Naive thymus-derived CD8-positive, alpha-beta T cell (primary cell): ENCODE results near the gene SGF29. TPM values are rescaled to one million over a fixed set of nuclear protein-coding genes. Genes with fewer than 3 reads are reported as not detected.

ENCODE experiments used
- ATAC-seq, 2 donors: fragments of 150-1000 bp; cut with Tn5 transposase in 1 of 2; sonication (Bioruptor Pico), chemical (Tn5 transposase) in 1 of 2; 1 replicate in 1 of 2; 2 replicates in 1 of 2; pipeline ENCODE4 v1.10.0; 2021; ENCODE audit warnings: mild to moderate bottlenecking in 2 of 2, moderate library complexity in 2 of 2
- POLR2A ChIA-PET: fragments of 350-600 bp; sonication (Branson Sonifier 250); formaldehyde crosslinking; loops from one replicate; lab custom pipeline; 2021; ENCODE audit warnings: antibody characterized with exemption; lab: Charles Lee
- DNase-seq, 10 donors: peaks; one replicate each; pipeline versions ENCODE4 v3.0.0 to v3.0.0-alpha.2; 2020 to 2022
- H3K27ac Mint-ChIP-seq, 10 donors: one replicate each; pipeline ENCODE4 v1.8.0; 2020 to 2022; ENCODE audit warnings: mild to moderate bottlenecking in 10 of 10, mixed read lengths in 10 of 10, moderate library complexity in 4 of 10, inconsistent platforms in 1 of 10
- H3K27me3 Mint-ChIP-seq, 5 donors: one replicate each; pipeline ENCODE4 v1.8.0; 2021 to 2022; ENCODE audit warnings: mixed read lengths in 5 of 5
- H3K36me3 Mint-ChIP-seq, 3 donors: one replicate each; pipeline ENCODE4 v1.8.0; 2020 to 2022; ENCODE audit warnings: mixed read lengths in 3 of 3, mild to moderate bottlenecking in 2 of 3, inconsistent platforms in 1 of 3
- H3K4me1 Mint-ChIP-seq, 4 donors: one replicate each; pipeline ENCODE4 v1.8.0; 2021 to 2022; ENCODE audit warnings: mixed read lengths in 4 of 4
- H3K4me3 Mint-ChIP-seq, 10 donors: one replicate each; pipeline ENCODE4 v1.8.0; 2020 to 2022; ENCODE audit warnings: mild to moderate bottlenecking in 10 of 10, mixed read lengths in 10 of 10, moderate library complexity in 6 of 10, inconsistent platforms in 1 of 10
- H3K9me3 Mint-ChIP-seq, 9 donors: one replicate each; pipeline ENCODE4 v1.8.0; 2020 to 2022; ENCODE audit warnings: mixed read lengths in 9 of 9, mild to moderate bottlenecking in 3 of 9, inconsistent platforms in 1 of 9, moderate library complexity in 1 of 9
- polyA plus RNA-seq, 3 donors: library from polyadenylated mRNA; unstranded; fragments of 300-500 nt; fragmentation: Illumina TruSeq; gene quantifications; one replicate each; pipeline ENCODE4 v1.2.3, GENCODE V29; 2021
- total RNA-seq, 8 experiments: library from RNA in 2 of 8; stranded (reverse) in 2 of 8; gene quantifications; one replicate each; pipeline ENCODE4 v1.2.3 and lab custom pipeline; 2021 to 2026

Gene SGF29
- 10 to 100 TPM; 68.3 to 73.0 TPM for total RNA-seq
- polyA plus RNA-seq, result 10 to 100 TPM; 48.3 to 71.7 (median 50.4) TPM
- 31.8 to 49.7 (median 35.9) reads per million in 6 experiments for total RNA-seq (lab: John Stamatoyannopoulos, UW)

DNA sequence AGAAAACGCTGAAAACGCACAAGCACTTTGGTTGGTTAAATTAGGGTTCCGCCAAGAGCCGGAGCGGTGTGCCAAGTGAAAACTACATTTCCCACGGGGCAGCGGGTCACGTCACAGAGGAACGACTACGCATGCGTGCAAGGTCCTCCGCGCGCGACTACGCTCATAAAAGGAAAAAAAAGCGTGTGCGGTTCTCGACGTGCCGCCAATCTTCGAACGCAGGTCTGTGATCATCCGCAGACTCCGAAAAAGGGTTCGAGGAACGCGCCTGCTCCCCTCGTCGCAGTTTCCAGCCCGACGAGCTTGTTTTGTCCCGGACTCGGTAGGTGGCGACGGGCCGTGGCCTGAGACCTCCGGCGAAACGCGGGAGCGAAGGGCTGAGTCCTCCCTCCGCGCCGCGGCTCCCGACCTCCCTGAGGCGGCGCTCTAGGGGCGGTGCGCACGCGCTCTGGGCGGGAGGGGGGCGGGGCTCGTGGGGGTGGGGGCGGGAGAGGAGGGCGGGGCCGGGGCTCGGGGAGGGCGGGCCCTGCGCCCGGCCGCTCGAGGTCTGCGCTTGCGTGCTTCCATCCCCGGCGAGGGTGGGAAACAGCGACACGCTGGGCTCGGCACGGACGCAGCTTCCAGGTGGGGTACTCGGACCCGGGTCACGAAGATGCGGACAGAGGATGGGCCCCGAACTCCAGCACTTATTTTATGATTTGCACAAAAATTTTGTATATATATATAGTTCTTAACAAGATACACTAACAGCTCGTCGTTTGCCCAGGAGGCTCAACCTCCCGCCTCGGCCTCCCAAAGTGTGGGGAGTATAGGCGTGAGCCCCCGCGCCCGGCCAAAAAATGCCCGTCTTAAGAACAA is at the start of gene SGF29:
SGF29 (plus strand) TSS at position 145 of the 858 bp plus-strand sequence. CDS start 27,150 bp downstream, outside the sequence.
- ATAC-seq (peak; percentile 86 to 87), DNase-seq (peak; percentile 87 to 98 (median 92))
- Mint-ChIP-seq H3K36me3 (peaks cover 5 to 25% (median 13%) of the 10 kb centered on the region in 3 donors), H3K27me3 (no peaks in the 10 kb centered on the region), H3K27ac (peak within 1 kb of the TSS; percentile 90 to 99 (median 98)), H3K4me3 (peak within 1 kb of the TSS; percentile 91 to 96 (median 92)), H3K4me1 (peaks cover 18 to 47% (median 43%) of the 10 kb centered on the region in 4 donors), H3K9me3 (no peaks in the 10 kb centered on the region)
- POLR2A ChIA-PET, result interaction anchor here (0.6 to 1.6 kb wide), 12 partner anchors 19 to 316 kb away, joined by 3 to 20 read pairs (median 4); partner anchors contain the start of genes APOBR, ATXN2L, CLN3 and SULT1A1

DNA sequence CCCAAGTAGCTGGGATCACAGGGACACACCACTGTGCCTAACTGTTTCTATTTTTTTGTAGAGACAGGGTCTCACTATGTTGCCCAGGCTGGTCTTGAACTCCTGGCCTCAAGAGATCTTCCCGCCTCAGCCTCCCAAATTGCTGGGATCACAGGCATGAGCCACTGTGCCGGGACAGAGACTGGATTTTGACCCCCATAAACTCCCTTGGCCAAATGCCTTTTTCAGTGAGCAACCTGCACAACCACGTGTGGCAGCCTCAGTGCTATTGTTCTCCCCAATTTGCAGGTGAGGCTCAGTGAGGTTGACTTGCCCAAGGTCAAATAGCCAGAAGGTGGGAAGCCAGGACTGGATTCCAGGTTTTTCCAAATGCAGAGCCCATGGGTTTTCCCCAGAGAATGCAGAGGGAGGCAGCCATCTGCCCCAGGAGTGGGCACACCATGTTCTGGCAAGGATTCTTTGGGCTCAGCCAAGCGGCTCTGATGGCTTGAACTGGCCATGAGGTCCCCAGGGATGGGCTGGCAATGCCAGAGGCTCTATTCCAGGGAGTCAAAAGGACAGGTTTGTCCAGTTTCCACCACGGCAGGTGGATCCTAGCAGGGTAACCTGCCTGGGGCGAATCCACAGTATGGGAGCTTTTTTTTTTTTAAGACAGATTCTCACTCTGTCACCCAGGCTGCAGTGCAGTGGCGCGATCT is 48.9 kb upstream of the SGF29 start:
- Mint-ChIP-seq H3K36me3 (no peaks in the 10 kb centered on the region), H3K27ac (peak overlapping the region in 1 of 10 donors; percentile 8), H3K4me1 (peaks cover 5 to 27% (median 21%) of the 10 kb centered on the region in 4 donors), H3K4me3 (no peak overlapping the region), H3K27me3 (no peaks in the 10 kb centered on the region), H3K9me3 (no peaks in the 10 kb centered on the region)
- ATAC-seq, result no peak
- no peak for DNase-seq
- POLR2A ChIA-PET, result interaction anchor here (0.7 kb wide), 1 partner anchor 25 kb away, joined by 3 read pairs; no protein-coding TSS in a partner anchor

DNA sequence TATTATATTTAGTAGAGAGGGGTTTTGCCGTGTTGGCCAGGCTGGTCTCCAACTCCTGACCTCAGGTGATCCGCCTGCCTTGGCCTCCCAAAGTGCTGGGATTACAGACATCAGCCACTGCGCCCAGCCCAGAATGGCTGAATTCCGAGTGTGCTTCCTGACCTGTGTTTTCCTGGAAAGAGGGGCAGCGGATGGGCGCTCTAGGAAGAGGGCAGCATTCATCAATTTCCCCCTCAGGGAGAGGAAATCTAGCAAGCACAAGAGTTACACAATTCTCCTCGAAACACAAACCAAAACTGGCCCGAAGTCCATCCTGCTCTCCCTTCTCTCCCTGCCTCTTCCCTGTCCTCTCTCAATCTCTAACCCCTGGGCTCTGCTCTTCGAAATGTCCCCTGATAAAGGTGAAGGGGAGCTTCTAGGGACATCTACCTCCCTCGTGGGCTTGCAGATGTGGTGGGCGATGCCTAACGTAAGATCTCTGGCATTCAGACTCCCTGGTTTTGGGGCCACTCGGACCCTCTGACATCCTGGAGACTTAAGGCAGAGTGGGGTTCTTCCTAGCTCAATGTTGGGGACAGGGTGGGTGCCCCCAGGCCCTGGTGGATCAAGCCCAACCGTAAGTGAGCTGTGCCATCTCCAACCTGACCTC is 48.1 kb upstream of the SGF29 start:
- peak overlapping the region in 4 of 10 donors; percentile 29 to 86 (median 59) for H3K27ac Mint-ChIP-seq
- no peaks in the 10 kb centered on the region for H3K27me3 Mint-ChIP-seq
- H3K36me3 Mint-ChIP-seq, result no peaks in the 10 kb centered on the region
- peaks cover 4 to 24% (median 18%) of the 10 kb centered on the region in 4 donors for H3K4me1 Mint-ChIP-seq
- H3K4me3 Mint-ChIP-seq, result no peak overlapping the region
- H3K9me3 Mint-ChIP-seq, result no peaks in the 10 kb centered on the region
- no peak for DNase-seq
- POLR2A ChIA-PET, result interaction anchor here (0.7 kb wide), 1 partner anchor 24 kb away, joined by 3 read pairs; no protein-coding TSS in a partner anchor
- ATAC-seq, result no peak

DNA sequence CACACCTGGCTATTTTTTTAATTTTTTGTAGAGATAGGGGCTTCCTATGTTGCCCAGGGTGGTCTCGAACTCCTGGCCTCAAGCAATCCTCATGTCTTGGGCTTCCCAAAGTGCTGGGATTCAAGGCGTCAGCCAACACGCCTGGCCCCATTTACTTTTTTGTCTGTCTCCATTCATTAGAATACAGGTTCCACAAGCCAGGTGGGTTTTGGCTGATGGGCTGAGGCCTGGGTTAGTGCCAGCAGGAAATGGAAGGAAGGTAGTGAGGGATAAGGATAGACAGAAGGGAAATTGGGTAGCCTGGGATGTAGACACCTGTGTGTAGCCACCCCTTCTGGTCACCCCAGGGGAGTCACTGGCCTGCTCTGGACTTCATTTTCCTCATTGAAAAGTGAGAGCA is 42.7 kb upstream of the SGF29 start:
- H3K4me1 Mint-ChIP-seq, result peaks cover 7 to 30% (median 18%) of the 10 kb centered on the region in 4 donors
- H3K9me3 Mint-ChIP-seq, result no peaks in the 10 kb centered on the region
- ATAC-seq (no peak), DNase-seq (no peak)
- no peak overlapping the region for H3K27ac Mint-ChIP-seq
- H3K36me3 Mint-ChIP-seq, result no peaks in the 10 kb centered on the region
- H3K4me3 Mint-ChIP-seq, result no peak overlapping the region
- POLR2A ChIA-PET, result no interaction called here
- H3K27me3 Mint-ChIP-seq, result no peaks in the 10 kb centered on the region

DNA sequence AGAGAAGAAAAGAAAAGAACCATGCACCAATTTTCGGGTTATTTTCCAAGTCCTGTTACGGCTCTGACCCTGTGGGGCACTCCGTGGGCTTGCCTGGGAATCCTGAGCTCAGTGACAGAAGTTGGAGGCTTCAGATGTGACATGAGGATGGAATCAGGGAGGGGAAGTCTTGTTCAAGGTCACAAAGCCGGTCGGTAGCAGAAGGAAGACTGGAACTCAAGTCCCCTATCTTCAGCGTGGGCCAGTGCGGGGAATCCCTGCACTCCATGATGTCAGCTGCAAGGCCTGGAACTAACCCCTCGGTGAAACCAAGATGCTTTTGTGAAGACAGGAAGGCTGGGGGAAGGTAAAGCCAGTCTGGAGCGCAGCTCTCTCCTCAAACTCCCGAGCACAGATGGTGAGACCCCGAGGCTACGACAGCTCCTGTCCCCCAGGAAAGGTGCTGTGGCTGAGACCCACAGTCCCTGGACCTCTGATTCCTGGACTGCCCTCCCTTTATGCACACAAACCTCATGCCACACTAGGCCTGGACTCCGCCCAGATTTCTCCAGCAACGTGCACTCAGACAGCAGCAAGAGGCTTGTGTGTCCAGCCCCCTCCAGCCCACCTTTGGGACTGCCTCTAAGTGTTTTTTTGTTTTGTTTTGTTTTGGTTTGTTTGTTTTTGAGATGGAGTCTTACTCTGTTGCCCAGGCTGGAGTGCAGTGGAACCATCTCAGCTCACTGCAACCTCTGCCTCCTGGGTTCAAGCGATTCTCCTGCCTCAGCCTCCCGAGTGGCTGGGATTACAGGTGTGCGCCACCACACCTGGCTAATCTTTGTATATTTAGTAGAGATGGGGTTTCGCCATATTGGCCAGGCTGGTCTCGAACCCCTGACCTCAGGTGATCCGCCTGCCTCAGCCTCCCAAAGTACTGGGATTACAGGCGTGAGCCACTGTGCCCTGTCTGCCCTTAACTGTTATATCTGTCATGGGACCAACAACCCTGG is 41.6 kb upstream of the SGF29 start:
- Mint-ChIP-seq H3K9me3 (no peaks in the 10 kb centered on the region), H3K27me3 (no peaks in the 10 kb centered on the region), H3K4me1 (peaks cover 7 to 19% (median 13%) of the 10 kb centered on the region in 4 donors), H3K36me3 (no peaks in the 10 kb centered on the region), H3K4me3 (no peak overlapping the region), H3K27ac (no peak overlapping the region)
- no peak for DNase-seq
- ATAC-seq, result no peak
- POLR2A ChIA-PET, result no interaction called here

DNA sequence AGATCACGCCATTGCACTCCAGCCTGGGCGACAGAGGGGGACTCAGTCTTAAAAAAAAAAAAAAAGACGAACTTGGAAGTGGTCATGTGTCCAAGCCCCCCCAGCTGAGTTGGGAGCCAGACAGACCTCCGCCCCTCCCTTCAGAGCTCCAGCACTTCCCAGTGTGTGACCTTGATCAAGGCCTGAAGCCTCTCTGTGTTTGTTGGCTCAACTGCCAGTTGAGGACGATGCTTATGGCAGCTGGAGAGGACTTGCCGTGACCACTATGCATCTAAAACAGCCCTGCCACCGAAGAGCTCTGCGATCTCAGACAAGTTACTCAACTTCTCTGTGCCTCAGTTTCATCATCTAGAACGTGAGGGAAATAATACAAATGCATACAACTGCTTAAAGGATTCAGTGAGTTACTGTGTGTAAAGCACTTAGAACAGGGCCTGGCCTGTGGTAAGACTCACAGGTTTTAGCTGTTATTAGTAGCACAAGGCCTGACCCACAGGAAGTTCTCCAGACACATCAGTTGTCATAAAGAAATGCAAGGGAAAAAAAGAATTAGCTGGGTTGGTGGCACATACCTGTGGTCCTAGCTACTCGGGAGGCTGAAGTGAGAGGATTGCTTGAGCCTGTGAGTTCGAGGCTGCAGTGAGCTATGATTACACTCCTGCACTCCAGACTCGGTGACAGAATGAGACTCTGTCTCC is 40.1 kb upstream of the SGF29 start:
- no peaks in the 10 kb centered on the region for H3K36me3 Mint-ChIP-seq
- H3K27ac Mint-ChIP-seq, result peak overlapping the region in 5 of 10 donors; percentile 7 to 83 (median 33)
- ATAC-seq (no peak), DNase-seq (no peak)
- H3K27me3 Mint-ChIP-seq, result no peaks in the 10 kb centered on the region
- H3K9me3 Mint-ChIP-seq, result no peaks in the 10 kb centered on the region
- POLR2A ChIA-PET, result interaction anchor here (0.7 kb wide), 1 partner anchor 20 kb away, joined by 3 read pairs; no protein-coding TSS in a partner anchor
- H3K4me1 Mint-ChIP-seq, result peaks cover 0 to 6% (median 4%) of the 10 kb centered on the region in 4 donors
- no peak overlapping the region for H3K4me3 Mint-ChIP-seq

DNA sequence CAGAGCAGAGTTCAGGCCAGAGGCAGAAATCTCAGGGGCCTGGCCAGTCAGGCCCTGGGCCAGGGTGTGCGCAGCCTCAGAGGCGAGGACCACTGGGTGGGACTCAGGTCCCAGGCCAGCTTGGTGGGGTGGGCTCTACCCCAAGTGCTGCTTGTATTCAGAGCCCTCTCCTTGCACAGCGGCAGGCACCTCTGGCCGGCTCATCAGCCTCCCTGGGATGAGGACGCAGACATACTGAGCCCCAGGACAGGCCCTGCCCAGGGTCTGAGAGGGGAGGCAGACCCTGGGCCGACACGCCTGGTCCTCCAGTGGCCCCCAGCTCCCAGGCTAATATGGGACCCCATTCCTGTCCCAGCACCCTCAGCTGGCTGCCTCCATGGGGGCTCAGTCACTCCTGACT is 39.5 kb upstream of the SGF29 start:
- H3K27ac Mint-ChIP-seq, result no peak overlapping the region
- no peak for ATAC-seq
- H3K9me3 Mint-ChIP-seq, result no peaks in the 10 kb centered on the region
- peaks cover 0 to 6% (median 4%) of the 10 kb centered on the region in 4 donors for H3K4me1 Mint-ChIP-seq
- POLR2A ChIA-PET, result interaction anchor here (0.6 kb wide), 1 partner anchor 1297 kb away, joined by 4 read pairs; no protein-coding TSS in a partner anchor
- no peak for DNase-seq
- H3K4me3 Mint-ChIP-seq, result no peak overlapping the region
- H3K36me3 Mint-ChIP-seq, result no peaks in the 10 kb centered on the region
- H3K27me3 Mint-ChIP-seq, result no peaks in the 10 kb centered on the region

DNA sequence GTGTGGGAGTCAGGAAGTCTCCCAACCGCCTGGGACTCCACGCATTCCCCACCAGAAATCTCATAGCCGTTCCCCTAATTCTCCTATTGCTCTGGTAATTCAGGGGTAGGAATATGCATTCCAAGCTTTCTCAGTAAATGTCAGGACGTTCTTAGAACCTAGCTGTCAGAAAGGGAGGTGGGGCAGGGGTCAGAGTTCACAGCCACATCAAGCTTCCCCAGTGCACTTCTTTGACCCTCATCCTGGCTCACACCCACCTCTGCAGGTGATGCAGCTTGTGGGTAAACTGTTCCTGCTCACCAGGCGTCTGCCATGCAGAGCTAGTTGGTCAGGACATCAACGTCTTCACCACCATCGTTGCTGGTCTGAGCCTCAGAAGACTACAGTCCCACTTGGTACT is 33.0 kb upstream of the SGF29 start:
- peaks cover 0 to 7% (median 3%) of the 10 kb centered on the region in 4 donors for H3K4me1 Mint-ChIP-seq
- no peaks in the 10 kb centered on the region for H3K36me3 Mint-ChIP-seq
- no peak overlapping the region for H3K27ac Mint-ChIP-seq
- H3K9me3 Mint-ChIP-seq, result no peaks in the 10 kb centered on the region
- no peak for ATAC-seq
- no peak for DNase-seq
- H3K4me3 Mint-ChIP-seq, result no peak overlapping the region
- POLR2A ChIA-PET, result interaction anchor here (1.2 to 1.4 kb wide), 2 partner anchors 11 to 27 kb away, joined by 3 to 7 read pairs; partner anchors contain the start of gene APOBR
- H3K27me3 Mint-ChIP-seq, result no peaks in the 10 kb centered on the region

DNA sequence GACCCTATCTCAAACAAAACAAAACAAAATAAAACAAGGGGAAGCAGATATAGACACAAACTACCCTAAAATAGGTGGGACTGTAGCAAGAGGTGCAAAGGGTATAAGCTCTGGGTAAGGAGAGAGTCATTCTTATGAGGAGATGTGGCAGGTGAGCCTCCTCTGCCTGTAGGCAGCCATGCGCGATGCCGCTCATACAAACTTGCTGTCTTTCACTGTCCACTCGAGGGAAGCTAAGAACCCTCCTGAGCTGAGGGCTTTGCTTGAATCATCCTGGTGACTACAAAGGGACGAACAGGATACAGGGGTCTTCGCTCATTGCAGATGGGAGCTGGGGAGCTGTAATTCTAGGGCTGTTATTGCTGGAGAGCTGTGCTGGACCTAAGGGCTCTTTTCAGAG is 32.3 kb upstream of the SGF29 start:
- POLR2A ChIA-PET, result interaction anchor here (1.4 kb wide), 1 partner anchor 27 kb away, joined by 7 read pairs; the partner anchor contains the start of gene APOBR
- Mint-ChIP-seq H3K4me1 (peaks cover 0 to 7% (median 3%) of the 10 kb centered on the region in 4 donors), H3K9me3 (no peaks in the 10 kb centered on the region), H3K36me3 (no peaks in the 10 kb centered on the region), H3K27me3 (no peaks in the 10 kb centered on the region), H3K4me3 (no peak overlapping the region), H3K27ac (peak overlapping the region in 2 of 10 donors; percentile 15 to 72)
- DNase-seq (no peak), ATAC-seq (no peak)

DNA sequence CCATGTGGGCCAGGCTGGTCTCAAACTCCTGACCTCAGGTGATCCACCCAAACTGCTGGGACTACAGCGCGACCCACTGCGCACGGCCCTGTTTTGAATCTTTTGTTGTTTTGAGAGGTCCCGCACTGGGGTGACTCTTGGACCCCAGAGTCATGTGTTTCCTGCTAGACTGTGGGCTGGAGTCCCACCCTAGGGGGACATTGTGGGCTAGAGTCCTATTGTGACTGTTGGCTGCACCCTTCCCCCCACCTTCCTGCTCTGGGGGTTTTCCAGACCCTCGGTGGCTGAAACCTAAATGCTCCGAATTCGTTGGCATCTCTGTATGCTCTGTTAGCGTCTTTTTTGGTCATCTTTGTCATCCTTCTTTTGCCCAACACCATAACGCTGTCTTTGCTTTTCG is 30.9 kb upstream of the SGF29 start:
- H3K27me3 Mint-ChIP-seq, result no peaks in the 10 kb centered on the region
- POLR2A ChIA-PET, result interaction anchor here (0.7 to 0.9 kb wide), 2 partner anchors 11 to 398 kb away, joined by 3 read pairs; no protein-coding TSS in a partner anchor
- peak overlapping the region in 2 of 10 donors; percentile 1 to 2 for H3K27ac Mint-ChIP-seq
- H3K4me3 Mint-ChIP-seq, result no peak overlapping the region
- H3K9me3 Mint-ChIP-seq, result no peaks in the 10 kb centered on the region
- ATAC-seq (no peak), DNase-seq (no peak)
- no peaks in the 10 kb centered on the region for H3K36me3 Mint-ChIP-seq
- peaks cover 0 to 7% (median 3%) of the 10 kb centered on the region in 4 donors for H3K4me1 Mint-ChIP-seq
